GM21360 (cell line): ENCODE data around the gene GNA15.

Experiments used
- ATAC-seq: cut with Tn5 transposase; IDR thresholded peaks from one replicate; pipeline ENCODE4 v1.9.1; 2021; ENCODE audit warnings: mild to moderate bottlenecking, moderate library complexity; ENCODE audit not compliant: unreplicated experiment

GNA15 gene

DNA sequence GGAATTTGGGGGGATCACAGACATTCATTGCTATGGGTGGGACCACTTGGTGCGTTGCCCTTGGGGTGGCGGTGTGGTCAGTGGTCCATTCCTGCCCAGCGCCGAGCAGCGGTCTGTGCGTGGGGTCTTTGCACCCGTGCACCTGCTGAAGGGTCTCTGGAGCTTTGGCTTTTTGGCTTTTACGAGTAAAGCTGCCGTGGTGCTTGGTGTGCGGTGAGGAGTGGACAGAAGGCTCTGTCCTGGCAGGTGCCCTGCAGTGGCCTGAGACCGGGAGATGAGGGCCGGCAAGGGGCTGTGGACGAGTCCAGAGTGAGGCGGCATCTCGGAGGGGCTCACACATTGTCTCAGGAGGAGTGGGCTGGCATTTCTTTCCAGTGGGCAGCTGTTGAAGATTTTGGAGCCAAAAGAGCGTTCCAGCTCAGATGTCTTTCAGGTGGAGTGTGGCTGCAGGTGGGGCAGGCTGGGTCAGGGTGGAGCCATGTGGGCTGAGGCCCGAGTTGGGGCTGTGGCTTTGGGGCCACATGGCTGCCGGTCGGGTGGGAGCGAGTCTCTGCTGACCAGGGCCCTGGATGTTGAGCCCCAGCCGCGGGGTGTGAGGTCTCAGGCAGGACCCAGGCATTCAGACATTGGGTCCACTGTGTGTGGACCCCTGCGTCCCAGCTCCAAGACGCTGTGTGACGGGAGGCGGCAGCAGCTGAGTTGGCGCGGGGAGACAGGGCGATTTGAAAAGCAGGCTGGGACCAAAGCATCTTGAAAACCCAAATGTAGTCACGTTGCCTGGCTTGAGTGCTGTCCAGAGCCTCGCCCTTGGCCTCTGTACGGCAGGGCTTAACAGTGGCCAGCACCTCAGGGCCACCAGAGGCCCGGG, 30.0 kb upstream of the GNA15 start:
- ATAC-seq, result no peak

DNA sequence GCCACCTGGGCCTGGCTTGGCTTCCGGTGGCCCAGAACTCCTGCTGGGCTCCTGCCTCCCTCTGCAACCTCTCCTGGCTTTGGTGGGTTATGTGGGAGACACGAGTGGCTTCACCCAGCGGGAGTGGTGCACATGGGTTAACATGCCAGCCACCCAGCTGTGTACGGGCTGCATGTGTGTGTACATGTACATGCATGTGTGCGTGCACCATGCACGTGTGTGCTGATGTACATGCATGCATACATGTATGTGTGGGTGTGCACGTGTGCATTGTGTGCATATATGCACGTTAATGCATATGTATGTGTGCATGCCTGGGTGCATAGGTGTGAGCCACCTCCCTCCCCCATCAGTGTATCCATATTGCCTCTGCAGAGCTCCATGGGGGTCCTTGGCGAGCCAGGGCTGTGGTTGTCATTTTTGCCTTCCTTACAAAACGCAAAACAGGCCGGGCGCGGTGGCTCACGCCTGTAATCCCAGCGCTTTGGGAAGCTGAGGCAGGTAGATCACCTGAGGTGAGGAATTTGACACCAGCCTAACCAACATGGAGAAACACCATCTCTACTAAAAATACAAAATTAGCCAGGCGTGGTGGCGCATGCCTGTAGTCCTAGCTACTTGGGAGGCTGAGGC, 29.2 kb upstream of the GNA15 start:
- ATAC-seq, result no peak

DNA sequence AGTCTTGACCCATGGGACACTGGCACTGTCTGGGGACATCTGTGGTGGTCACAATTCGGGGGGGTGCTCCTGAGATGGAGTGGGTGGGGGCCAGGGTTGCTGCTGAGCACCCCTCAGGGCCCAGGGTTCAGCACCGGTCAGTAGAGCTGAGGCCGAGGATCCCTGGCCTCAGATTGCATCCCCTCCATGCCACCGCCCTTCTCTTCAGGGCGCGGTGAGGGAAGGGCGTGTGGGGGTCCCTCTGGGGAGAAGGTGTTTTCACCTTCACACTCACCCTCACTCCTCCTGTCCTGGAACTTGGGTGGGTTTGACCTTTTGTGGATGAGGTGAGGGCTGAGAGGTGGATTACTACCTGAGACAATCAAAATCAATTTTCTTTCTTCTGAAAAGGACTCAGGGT, 28.2 kb upstream of the GNA15 start:
- no peak for ATAC-seq

DNA sequence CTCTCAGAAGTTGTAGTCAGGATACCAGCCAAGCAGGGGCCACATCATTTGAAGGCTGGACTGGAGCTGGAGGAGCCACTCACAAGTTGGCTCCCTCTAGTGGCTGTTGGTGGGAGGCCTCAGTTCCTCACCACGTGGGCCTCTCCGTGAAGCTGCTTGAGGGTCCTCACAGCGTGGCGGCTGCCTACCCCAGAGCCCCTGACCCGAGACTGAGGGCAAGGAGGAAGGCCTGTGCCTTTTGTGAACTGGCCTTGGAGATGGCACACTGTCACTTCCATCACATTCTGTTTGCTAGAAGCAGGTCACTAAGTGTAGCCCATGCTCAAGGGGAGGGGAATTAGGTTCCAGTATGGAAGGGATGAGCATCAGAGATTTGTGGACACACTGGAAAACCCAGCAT, 27.1 kb upstream of the GNA15 start:
- no peak for ATAC-seq

DNA sequence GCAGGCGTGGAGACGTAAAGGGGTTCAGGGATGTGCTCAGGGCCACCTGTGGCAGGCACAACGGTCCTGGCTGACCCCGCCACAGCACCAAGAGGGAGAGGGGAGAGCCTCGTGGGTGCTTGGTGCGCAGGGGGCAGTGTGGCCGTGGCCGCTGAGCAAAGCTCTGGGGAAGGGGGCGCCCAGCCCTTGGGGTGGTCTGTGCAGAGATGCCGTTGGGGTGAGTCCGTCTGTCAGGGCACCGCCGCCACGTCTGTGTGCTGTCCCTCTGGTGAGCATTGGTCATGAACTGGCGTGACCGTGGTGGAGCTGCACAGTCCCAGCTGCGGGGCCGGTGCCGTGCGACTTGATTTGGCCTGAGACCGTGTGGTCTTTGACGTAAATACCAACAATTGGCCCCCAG, 26.3 kb upstream of the GNA15 start:
- ATAC-seq, result no peak

DNA sequence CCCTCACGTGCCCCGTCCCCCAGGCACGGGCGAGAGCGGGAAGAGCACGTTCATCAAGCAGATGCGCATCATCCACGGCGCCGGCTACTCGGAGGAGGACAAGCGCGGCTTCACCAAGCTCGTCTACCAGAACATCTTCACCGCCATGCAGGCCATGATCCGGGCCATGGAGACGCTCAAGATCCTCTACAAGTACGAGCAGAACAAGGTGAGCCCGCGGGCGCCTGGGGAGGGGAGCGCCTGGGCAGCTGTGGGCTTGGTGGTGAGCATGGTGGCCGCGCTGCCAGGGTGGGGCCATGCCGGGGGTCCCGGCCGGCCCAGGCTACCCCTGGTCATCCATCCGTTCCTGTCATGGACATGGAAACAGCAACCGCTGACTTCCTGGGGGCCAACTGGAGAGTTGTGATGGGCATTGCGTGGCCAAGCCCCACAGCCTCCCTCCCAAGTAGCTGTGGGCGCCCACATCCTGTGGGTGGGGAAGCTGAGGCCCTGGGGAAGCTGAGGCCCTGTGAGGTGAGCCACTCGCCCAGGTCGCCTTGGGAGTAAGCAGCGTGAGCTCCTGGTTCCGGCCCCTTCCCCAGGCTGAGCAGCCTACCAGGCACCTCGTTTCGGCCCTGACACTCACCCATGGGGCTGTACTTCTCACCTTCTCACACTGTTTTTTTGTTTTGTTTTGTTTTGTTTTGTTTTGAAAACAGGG, 25.6 kb upstream of the GNA15 start:
- no peak for ATAC-seq

DNA sequence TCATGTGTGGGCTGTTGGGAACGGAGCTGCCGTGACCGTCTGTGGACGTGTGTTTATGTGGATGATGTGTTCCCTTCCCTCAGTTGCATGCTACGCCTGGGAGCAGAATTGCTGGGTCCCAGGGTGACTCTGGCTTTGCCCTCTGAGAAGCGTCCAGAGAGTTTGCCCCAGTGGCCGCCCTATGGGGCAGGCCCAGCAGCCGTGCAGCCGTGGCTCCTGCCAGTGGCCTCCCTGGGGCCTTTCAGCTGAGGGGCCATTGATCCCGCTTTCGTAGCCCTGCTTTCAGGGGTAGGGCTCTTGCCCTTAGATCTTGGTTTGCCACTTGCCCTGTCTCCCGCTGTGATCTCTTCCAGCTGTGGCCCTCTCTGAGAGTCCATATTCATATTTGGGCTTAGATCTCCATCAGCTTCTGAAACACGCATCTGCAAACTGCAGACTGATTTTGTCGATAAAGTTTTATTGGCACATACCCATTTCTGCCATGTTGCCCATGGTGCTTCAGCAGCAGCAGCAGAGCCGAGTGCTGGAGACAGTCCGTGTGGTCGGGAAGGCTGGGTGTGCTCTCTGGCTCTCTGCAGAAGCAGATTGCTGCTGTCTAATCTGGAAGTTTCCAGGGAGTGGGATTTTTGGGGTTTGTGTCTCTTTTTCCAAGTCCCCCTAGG, 24.1 kb upstream of the GNA15 start:
- no peak for ATAC-seq

DNA sequence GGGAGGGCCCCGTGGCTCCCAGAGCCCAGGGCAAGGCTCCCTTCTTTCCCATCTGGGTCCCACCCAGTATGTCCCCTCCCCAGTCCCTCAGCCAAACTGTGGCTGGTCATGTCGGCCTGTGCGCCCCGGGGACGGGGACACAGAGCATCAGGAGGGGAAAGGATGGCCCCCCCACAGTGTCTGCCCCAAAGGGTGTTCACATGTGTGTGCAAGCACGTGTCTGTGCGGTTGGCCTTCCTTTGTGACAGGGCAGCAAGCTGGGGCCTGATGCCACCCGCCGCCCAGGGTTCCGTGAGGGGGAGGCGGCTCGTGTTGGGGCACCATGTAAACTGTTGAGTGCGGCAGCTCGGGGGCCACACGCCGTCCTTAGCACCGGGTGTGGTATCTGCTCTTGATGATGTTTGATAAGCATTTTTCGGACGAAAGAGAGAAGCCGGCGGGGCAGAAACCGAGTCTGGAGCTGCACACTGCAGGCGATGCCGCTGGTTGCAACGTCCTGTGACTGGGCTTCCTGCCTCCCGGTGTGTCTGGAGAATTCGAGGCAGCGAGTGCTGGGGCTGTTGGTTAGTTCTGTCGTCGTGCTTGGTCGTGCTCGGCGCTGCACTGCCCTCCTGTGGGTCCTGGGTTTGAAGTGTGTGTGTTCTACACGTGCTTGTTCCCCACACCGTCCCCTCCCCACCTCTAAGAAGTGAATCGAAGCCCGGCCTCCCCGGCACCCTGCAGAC, 23.3 kb upstream of the GNA15 start:
- ATAC-seq, result no peak

DNA sequence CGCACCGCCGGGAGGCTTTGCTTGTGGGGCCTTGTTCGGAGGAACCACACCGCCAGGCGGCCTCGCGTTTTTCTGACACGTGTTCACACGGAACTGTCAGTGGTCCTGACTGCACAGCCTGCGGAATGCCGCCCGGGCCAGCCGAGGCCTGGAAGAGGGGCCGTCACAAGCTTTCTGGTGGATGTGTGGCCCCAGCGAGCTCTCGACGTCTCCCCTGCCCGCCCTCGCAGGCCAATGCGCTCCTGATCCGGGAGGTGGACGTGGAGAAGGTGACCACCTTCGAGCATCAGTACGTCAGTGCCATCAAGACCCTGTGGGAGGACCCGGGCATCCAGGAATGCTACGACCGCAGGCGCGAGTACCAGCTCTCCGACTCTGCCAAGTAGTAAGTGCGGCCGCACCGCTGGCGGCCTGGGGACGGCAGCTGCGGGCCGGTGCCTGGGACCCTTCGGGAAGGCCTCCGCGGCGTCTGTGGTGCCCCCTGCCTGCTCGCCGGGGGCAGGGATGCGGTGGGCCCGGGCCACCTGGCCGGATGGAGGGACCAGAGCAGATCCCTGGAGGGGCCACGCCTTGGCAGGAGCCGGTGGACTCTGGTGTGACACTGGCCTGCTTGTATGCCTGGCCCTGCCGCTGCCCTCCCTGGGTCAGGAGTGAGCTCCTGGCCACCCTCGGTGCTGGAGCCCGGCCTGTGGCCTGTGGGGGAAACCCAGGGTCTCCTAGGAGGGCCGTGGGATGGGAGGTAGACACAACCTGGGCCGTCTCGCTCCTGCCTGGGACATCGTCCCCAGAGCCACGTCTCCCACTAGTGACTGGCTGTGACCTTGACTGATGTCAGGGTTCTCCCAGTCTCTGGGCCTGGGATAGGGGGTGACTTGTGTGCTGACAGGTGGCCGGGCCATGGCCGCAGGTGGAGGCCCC, 22.5 kb upstream of the GNA15 start:
- no peak for ATAC-seq

DNA sequence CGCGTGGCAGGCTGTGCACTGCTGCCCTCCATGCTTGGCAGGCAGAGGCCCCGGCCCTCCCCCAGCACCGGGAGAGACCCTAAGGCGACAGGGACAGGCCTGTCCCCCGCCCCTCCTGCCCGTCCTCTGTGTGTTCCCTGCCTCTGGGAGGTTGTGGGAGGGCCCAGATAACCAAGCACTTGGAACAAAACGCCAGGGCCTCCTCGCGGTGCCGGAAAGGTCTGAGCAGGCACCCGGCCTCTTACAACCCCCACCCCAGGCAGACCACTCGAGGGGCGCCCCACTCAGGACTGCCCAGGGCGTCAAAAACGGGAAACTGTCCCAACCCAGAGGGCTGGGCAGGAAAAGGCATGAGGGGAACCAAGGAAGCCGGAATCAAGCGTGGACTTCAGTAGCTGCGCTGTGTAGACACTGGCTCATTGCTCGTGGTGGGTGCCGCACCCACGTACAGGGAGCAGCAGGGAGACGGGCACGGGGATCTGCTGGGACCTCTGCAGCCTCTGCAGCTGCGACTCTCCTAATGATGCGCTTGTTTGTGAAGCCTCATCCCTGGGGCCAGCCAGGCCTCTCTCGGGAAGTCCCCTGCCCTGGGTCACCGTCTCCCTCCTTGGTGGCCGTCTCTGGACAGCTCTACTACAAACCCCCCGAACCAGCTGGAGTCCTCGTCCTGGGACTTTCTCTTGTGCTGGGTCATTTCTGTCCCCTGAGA, 21.7 kb upstream of the GNA15 start:
- ATAC-seq, result no peak

DNA sequence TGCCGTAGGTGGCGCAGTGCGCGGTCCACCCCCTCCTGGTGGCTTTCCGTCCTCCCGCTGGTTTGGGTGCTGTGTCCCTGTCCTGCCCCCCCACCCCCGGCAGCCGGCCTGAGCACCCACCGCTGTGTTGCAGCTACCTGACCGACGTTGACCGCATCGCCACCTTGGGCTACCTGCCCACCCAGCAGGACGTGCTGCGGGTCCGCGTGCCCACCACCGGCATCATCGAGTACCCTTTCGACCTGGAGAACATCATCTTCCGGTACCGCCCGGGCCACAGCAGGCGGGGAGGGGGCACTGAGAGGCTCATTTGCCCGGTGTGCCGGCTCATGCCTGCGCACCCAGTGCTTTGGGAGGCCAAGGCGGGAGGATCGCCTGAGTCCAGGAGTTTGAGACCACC, 21.0 kb upstream of the GNA15 start:
- no peak for ATAC-seq

DNA sequence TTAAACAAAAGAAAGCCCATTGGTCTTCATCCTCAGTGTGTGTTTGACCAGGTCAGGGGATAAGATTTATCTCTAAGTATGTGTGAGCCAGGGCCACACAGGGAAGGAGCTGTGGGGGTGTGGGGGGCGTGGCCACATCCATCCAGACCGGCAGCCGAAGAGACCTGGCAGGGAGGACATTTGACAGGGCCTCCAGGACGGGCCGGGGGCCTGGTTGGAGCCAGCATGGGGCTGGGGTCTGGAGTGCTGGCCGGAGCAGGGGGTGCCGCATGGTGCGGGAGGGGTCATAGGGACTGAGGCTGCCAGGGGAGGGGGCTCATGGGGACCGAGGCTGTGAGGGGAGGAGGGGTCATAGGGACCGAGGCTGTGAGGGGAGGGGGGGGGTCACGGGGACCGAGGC, 20.4 kb upstream of the GNA15 start:
- ATAC-seq, result no peak

DNA sequence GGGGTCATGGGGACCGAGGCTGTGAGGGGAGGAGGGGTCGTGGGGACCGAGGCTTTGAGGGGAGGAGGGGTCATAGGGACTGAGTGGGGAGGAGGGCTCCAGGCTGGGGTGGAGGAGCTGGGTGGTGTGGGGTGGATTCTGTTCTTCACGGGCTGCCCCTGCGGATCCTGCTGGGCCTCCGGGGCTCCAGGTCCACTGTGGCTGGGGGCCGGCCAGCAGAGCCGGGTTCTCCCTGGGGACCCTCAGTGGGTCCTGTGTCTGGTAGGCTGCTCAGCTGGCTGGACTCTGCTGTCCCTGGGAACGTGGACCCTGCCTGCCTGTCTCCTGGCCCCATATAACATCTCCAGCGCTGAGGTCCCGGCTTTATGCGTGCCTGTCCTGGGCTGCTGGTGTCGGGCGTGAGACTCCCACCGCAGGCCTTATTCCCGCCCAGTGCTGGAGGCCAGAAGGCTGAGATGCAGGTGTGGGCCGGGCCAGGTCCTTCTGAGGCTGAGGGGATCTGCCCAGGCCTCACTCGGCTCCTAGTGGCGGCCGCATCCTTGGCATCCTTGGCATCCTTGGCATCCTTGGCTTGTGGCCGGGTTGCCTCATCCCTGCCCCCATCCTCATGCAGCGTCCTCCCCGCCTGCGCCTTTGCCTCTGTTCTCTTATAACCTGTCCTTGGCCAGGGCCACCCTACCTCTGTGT, 19.8 kb upstream of the GNA15 start:
- no peak for ATAC-seq

DNA sequence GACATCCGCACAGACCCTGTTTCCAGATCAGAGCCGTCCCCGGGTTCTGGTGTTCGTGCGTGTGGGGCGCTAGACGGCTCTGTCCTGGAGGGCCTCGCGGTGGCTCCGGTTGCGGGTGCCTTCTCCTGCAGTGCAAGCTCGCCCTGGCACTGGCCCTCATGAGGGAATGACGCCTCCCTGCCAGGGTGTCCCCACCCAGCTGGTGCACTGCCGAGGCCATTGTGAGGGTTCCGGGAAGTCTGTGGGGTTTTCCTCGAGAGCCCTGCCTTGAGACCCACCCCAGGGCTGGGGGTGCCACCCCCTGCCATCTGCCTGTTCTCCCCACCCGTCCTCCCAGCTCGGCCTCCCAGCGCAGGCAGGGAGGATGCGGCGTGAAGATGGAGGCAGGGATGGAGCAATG, 19.2 kb upstream of the GNA15 start:
- no peak for ATAC-seq

DNA sequence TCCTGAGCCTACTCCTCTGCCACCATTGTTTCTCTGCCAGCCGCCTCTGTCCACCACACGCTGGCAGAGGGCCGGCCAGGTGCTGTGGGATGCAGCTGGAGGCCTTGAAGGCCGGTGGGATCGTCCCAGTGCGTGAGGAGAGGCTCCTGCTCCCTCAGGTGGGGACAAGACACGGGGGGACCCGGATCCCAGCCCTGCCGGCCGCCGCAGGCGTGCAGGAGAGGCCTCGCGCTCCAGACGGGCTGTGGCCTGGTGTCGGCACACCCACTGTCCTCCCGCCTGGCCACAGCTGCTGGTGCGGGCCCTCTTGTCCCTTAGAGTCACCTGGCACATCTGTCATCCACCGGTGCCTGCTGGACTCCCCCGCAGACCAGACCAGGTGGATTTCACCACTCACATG, 18.1 kb upstream of the GNA15 start:
- no peak for ATAC-seq

DNA sequence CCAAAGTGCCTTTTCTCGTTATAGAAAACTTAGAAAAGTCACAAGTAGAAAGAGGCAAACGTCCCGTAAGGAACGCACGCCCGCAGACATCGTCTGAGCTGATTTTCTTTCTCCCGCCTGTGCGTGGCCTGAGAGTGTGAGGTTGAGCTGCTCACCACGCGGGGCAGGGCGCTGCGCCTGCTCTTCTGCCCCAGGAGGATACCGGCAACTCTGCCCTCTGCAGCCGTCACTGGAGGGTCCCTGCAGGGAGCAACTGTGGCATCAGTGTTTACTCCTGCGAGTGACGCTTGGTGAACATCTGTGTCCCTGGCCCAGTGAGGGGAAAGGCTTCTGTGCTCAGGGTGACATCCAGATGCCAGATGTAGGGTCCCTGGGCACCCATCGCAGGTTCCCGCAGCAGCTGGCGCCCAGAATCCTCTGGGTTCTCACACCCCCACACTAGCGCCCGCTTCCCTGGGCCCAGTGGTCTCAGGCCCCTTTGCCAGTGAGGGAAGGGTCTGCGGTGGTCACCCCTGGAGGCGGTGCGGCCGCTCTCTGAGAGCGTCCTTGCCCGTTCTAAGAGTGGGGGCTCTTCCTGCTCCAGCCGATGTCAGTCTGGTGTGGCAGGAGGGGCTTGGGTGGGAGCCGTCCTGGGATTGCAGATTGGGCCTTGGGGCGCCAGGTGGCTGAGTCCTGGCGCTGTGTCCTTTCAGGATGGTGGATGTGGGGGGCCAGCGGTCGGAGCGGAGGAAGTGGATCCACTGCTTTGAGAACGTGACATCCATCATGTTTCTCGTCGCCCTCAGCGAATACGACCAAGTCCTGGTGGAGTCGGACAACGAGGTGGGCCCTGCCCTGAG, 17.4 kb upstream of the GNA15 start:
- no peak for ATAC-seq

DNA sequence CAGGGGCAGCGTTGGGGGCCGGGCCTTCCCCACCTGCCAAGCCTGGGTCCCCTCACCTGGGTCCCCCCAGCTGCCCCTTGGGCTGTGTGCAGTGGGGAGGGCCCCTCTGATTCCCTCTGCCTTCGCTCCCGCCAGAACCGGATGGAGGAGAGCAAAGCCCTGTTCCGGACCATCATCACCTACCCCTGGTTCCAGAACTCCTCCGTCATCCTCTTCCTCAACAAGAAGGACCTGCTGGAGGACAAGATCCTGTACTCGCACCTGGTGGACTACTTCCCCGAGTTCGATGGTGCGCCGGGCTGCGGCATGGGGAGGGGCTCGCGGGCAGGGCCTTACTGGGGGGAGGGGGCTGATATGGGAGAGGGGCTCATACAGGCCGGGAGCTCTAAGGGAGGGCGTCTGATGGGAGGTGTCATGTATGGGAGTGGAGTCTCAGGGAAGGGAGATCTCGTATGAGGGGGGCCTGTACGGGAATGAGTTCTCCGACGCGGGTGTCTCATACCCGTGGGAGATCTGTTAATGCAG, 16.7 kb upstream of the GNA15 start:
- ATAC-seq, result no peak
